Keratinocyte (primary cell): ENCODE data around the gene KIF1B. TPM values are rescaled to one million over a fixed set of nuclear protein-coding genes. Genes with fewer than 3 reads are reported as not detected.

ENCODE experiments used
- DNase-seq: peaks from one replicate; pipeline ENCODE4 v3.0.0-alpha.2; 2011; ENCODE audit warnings: low read depth, missing footprints, low spot score
- FAIRE-seq: peaks from 2 replicates; lab custom pipeline; 2011; peaks lifted over from hg19 to GRCh38; lab: Jason Lieb, UNC
- H2AFZ ChIP-seq: 2 replicates; pipeline ENCODE4 v1.6.0; 2012; ENCODE audit warnings: low read length, control low read depth, inconsistent platforms; ENCODE audit not compliant: control insufficient read depth
- H3K27ac ChIP-seq: 2 replicates; pipeline ENCODE4 v1.5.1; 2011; ENCODE audit warnings: low read length; ENCODE audit not compliant: control insufficient read depth, insufficient read depth
- H3K27me3 ChIP-seq: 3 replicates; pipeline ENCODE4 v1.6.0; 2011; ENCODE audit warnings: low read length; ENCODE audit not compliant: control insufficient read depth, insufficient read depth; ENCODE audit errors: extremely low read depth
- H3K36me3 ChIP-seq, 2 experiments: 2 replicates in 1 of 2; 3 replicates in 1 of 2; pipeline ENCODE4 v1.5.1; 2011; ENCODE audit warnings: low read length in 2 of 2, mild to moderate bottlenecking in 1 of 2; ENCODE audit not compliant: control insufficient read depth in 2 of 2, insufficient read depth in 2 of 2; ENCODE audit errors: extremely low read depth in 1 of 2
- H3K4me1 ChIP-seq: 3 replicates; pipeline ENCODE4 v1.5.1; 2011; ENCODE audit warnings: low read length; ENCODE audit not compliant: control insufficient read depth, insufficient read depth; ENCODE audit errors: extremely low read depth
- H3K4me2 ChIP-seq: 3 replicates; pipeline ENCODE4 v1.6.0; 2011; ENCODE audit warnings: low read depth, low read length; ENCODE audit not compliant: control insufficient read depth, insufficient read depth; ENCODE audit errors: extremely low read depth
- H3K4me3 ChIP-seq, 3 experiments: fragments of 200-600 bp in 1 of 3; sonication (generic) in 1 of 3; 2 replicates in 2 of 3; 3 replicates in 1 of 3; pipeline ENCODE4 v1.5.1; 2011 to 2016; ENCODE audit warnings: low read length in 3 of 3, mild to moderate bottlenecking in 3 of 3, control low read depth in 2 of 3, inconsistent platforms in 1 of 3, low read depth in 1 of 3, mixed read lengths in 1 of 3, mixed run types in 1 of 3, moderate library complexity in 1 of 3; ENCODE audit not compliant: control insufficient read depth in 2 of 3, insufficient read depth in 2 of 3; ENCODE audit errors: extremely low read depth in 1 of 3
- H3K79me2 ChIP-seq: 2 replicates; pipeline ENCODE4 v1.6.0; 2012; ENCODE audit warnings: low read length; ENCODE audit not compliant: control insufficient read depth, insufficient read depth
- H3K9ac ChIP-seq: 3 replicates; pipeline ENCODE4 v1.6.0; 2011; ENCODE audit warnings: low read length; ENCODE audit not compliant: control insufficient read depth, insufficient read depth; ENCODE audit errors: extremely low read depth
- H3K9me1 ChIP-seq: 3 replicates; pipeline ENCODE4 v1.6.0; 2011; ENCODE audit warnings: low read length; ENCODE audit not compliant: control insufficient read depth, insufficient read depth; ENCODE audit errors: extremely low read depth
- H3K9me3 ChIP-seq: 2 replicates; pipeline ENCODE4 v1.5.1; 2012; ENCODE audit warnings: low read depth, low read length; ENCODE audit not compliant: control insufficient read depth
- H4K20me1 ChIP-seq: 3 replicates; pipeline ENCODE4 v1.6.0; 2011; ENCODE audit warnings: low read length; ENCODE audit not compliant: control insufficient read depth, insufficient read depth; ENCODE audit errors: extremely low read depth
- CTCF ChIP-seq, 3 experiments: IDR thresholded peaks in 1 of 3; conservative IDR thresholded peaks in 1 of 3; optimal IDR thresholded peaks in 1 of 3; 2 replicates in 2 of 3; 3 replicates in 1 of 3; pipeline versions ENCODE3 to v1.5.1; 2011; ENCODE audit warnings: low read length in 3 of 3, mild to moderate bottlenecking in 3 of 3, moderate library complexity in 2 of 3, control low read depth in 1 of 3, inconsistent platforms in 1 of 3; ENCODE audit not compliant: insufficient read depth in 2 of 3; ENCODE audit errors: extremely low read depth in 1 of 3
- EZH2 ChIP-seq: IDR thresholded peaks from one replicate; pipeline ENCODE4 v1.6.1; 2012; ENCODE audit warnings: inconsistent platforms, mild to moderate bottlenecking, low read length, moderate library complexity
- dilution Hi-C: fragments of 300-500 bp; cut with MboI; formaldehyde crosslinking; loops from one replicate; pipeline ENCODE4 v1.7.0; 2020; ENCODE audit warnings: low sequenced_read_pairs; ENCODE audit not compliant: extremely low pct_ligation_motif_present
- polyA plus RNA-seq, 5 experiments: library from polyadenylated mRNA; depleted of rRNA in 3 of 5; stranded (reverse) in 3 of 5; stranded (forward) in 1 of 5; unstranded in 1 of 5; fragments of >200 nt; gene quantifications; 1 replicate in 1 of 5; 2 replicates in 3 of 5; 3 replicates in 1 of 5; pipeline versions ENCODE4 v1.2.1 to v1.2.3, GENCODE V29; 2011 to 2012; ENCODE audit warnings: missing spikeins in 2 of 5, low read depth in 1 of 5, low replicate concordance in 1 of 5

KIF1B gene
- polyA plus RNA-seq, 1 donor (not counting 4 experiments of a cell fraction or from before 2014, with no cell fraction given): 15.1 TPM

- TF ChIP-seq CTCF (optimal IDR thresholded peaks at IDR 0.05 in 1 of 3, IDR thresholded peaks at IDR 0.05 in 1 of 3, conservative IDR thresholded peaks at IDR 0.05 in 1 of 3; ENCODE audit: extremely low read depth in 1 of 3, insufficient read depth in 2 of 3, low read length in 3 of 3) (no peak), EZH2 (no peak)
- H3K27ac ChIP-seq: peak overlapping the region; percentile 79
- no peaks in the 10 kb centered on the region for H3K9me3 ChIP-seq
- no peaks in the 10 kb centered on the region for H3K36me3 ChIP-seq
- dilution Hi-C loops: no loop called here
- no peaks in the 10 kb centered on the region for H3K27me3 ChIP-seq
- H3K4me3 ChIP-seq: peak overlapping the region; percentile 53 to 89 (median 88)
- H3K4me2 ChIP-seq: peak overlapping the region; percentile 96
- H2AFZ ChIP-seq: peak overlapping the region; percentile 50
- no peak for DNase-seq
- peak overlapping the region; percentile 91 for H3K9ac ChIP-seq
- peaks cover 52% of the 10 kb centered on the region for H3K79me2 ChIP-seq
- peak; percentile 85 for FAIRE-seq
- H3K4me1 ChIP-seq: peaks cover 16% of the 10 kb centered on the region
- H3K9me1 ChIP-seq: peaks cover 2% of the 10 kb centered on the region
- peaks cover 3% of the 10 kb centered on the region for H4K20me1 ChIP-seq
These were observed 1.5 kb downstream of the KIF1B start for GRCh38 chr1:10211805-10212410.

- DNase-seq (no peak), FAIRE-seq (no peak)
- Histone ChIP-seq H3K4me2 (peak overlapping the region; percentile 96), H3K27me3 (no peaks in the 10 kb centered on the region), H3K4me1 (peaks cover 16% of the 10 kb centered on the region), H3K9me3 (no peaks in the 10 kb centered on the region), H3K9ac (no peak overlapping the region), H3K79me2 (peaks cover 57% of the 10 kb centered on the region), H4K20me1 (peaks cover 3% of the 10 kb centered on the region), H3K9me1 (peaks cover 2% of the 10 kb centered on the region), H3K4me3 (no peak overlapping the region), H3K27ac (no peak overlapping the region), H2AFZ (no peak overlapping the region), H3K36me3 (no peaks in the 10 kb centered on the region)
- dilution Hi-C loops: no loop called here
- no peak for TF ChIP-seq EZH2
- no peak for TF ChIP-seq CTCF (optimal IDR thresholded peaks at IDR 0.05 in 1 of 3, IDR thresholded peaks at IDR 0.05 in 1 of 3, conservative IDR thresholded peaks at IDR 0.05 in 1 of 3; ENCODE audit: extremely low read depth in 1 of 3, insufficient read depth in 2 of 3, low read length in 3 of 3)
These were observed 2.1 kb downstream of the KIF1B start for GRCh38 chr1:10212476-10212875.
